ENCODE results near the gene ADGRD2.

The ADGRD2 gene

GRCh38 chr9:124450241-124450924 is at the start of gene ADGRD2:
TSS of gene ADGRD2 (plus strand) at chr9:124450451. CDS start at chr9:124451667, 1,216 bp downstream.
- Mint-ChIP-seq H3K36me3 (no peaks in the 10 kb centered on the region), H3K27ac (no peak within 1 kb of the TSS), H3K27me3 (peaks cover 67% of the 10 kb centered on the region), H3K4me3 (no peak within 1 kb of the TSS), H3K9me3 (no peaks in the 10 kb centered on the region), H3K4me1 (peaks cover 3% of the 10 kb centered on the region)
- DNase-seq, result peak; percentile 30
- CTCF ChIA-PET, result no interaction called here

GRCh38 chr9:124403246-124403645 is 47.0 kb upstream of the ADGRD2 start:
- no peaks in the 10 kb centered on the region for H3K9me3 Mint-ChIP-seq
- H3K27ac Mint-ChIP-seq, result no peak overlapping the region
- H3K4me3 Mint-ChIP-seq, result no peak overlapping the region
- no peaks in the 10 kb centered on the region for H3K27me3 Mint-ChIP-seq
- CTCF ChIA-PET, result no interaction called here
- DNase-seq, result no peak
- peaks cover 40% of the 10 kb centered on the region for H3K36me3 Mint-ChIP-seq
- no peaks in the 10 kb centered on the region for H3K4me1 Mint-ChIP-seq

- Mint-ChIP-seq H3K4me3 (no peak overlapping the region), H3K4me1 (peaks cover 17% of the 10 kb centered on the region)
- CTCF ChIA-PET, result interaction anchor here (1.1 to 2.2 kb wide), 2 partner anchors 127 to 129 kb away, joined by 3 to 6 read pairs; no protein-coding TSS in a partner anchor
These were observed 40.8 kb upstream of the ADGRD2 start for GRCh38 chr9:124409410-124409809.

GRCh38 chr9:124410321-124410913 is 39.8 kb upstream of the ADGRD2 start:
- Mint-ChIP-seq H3K27ac (no peak overlapping the region), H3K4me1 (peaks cover 26% of the 10 kb centered on the region), H3K4me3 (no peak overlapping the region), H3K27me3 (no peaks in the 10 kb centered on the region), H3K36me3 (peaks cover 64% of the 10 kb centered on the region), H3K9me3 (peaks cover under 1% of the 10 kb centered on the region)
- CTCF ChIA-PET, result interaction anchor here (0.7 to 2.6 kb wide), 9 partner anchors 9 to 127 kb away, joined by 3 to 11 read pairs (median 3); no protein-coding TSS in a partner anchor
- DNase-seq, result no peak

More at GRCh38 chr9:124409410-124409809, 40.8 kb upstream of the ADGRD2 start:
- Mint-ChIP-seq H3K36me3 (peaks cover 68% of the 10 kb centered on the region), H3K27me3 (no peaks in the 10 kb centered on the region), H3K9me3 (no peaks in the 10 kb centered on the region), H3K27ac (no peak overlapping the region)
- DNase-seq, result no peak

- Mint-ChIP-seq H3K4me1 (peaks cover 29% of the 10 kb centered on the region), H3K36me3 (peaks cover 58% of the 10 kb centered on the region), H3K4me3 (no peak overlapping the region), H3K27ac (no peak overlapping the region), H3K27me3 (no peaks in the 10 kb centered on the region), H3K9me3 (peaks cover 4% of the 10 kb centered on the region)
- DNase-seq, result no peak
- CTCF ChIA-PET, result interaction anchor here (1.7 to 2.6 kb wide), 3 partner anchors 10 to 125 kb away, joined by 6 to 11 read pairs (median 8); no protein-coding TSS in a partner anchor
These were observed 38.6 kb upstream of the ADGRD2 start for GRCh38 chr9:124411514-124412227.

GRCh38 chr9:124412228-124412575 is 38.0 kb upstream of the ADGRD2 start:
- Mint-ChIP-seq H3K9me3 (peaks cover 4% of the 10 kb centered on the region), H3K36me3 (peaks cover 56% of the 10 kb centered on the region), H3K27me3 (no peaks in the 10 kb centered on the region), H3K4me1 (peaks cover 29% of the 10 kb centered on the region), H3K4me3 (no peak overlapping the region), H3K27ac (no peak overlapping the region)
- no peak for DNase-seq
- CTCF ChIA-PET, result interaction anchor here (1.7 to 2.6 kb wide), 2 partner anchors 11 to 13 kb away, joined by 8 to 11 read pairs; no protein-coding TSS in a partner anchor

- Mint-ChIP-seq H3K4me1 (peaks cover 33% of the 10 kb centered on the region), H3K36me3 (peaks cover 42% of the 10 kb centered on the region), H3K4me3 (peak overlapping the region; percentile 95), H3K9me3 (peaks cover 4% of the 10 kb centered on the region), H3K27me3 (peaks cover 3% of the 10 kb centered on the region), H3K27ac (peak overlapping the region; percentile 90)
- CTCF ChIA-PET, result interaction anchor here (0.8 to 1.7 kb wide), 4 partner anchors 8 to 122 kb away, joined by 3 to 5 read pairs (median 4); no protein-coding TSS in a partner anchor
- no peak for DNase-seq
These were observed 35.6 kb upstream of the ADGRD2 start for GRCh38 chr9:124414612-124415011.

- CTCF ChIA-PET, result interaction anchor here (1.0 to 7.7 kb wide), 6 partner anchors 9 to 289 kb away, joined by 3 to 92 read pairs (median 4); no protein-coding TSS in a partner anchor
- H3K27me3 Mint-ChIP-seq, result peaks cover 4% of the 10 kb centered on the region
- peak; percentile 98 for DNase-seq
- H3K36me3 Mint-ChIP-seq, result peaks cover 39% of the 10 kb centered on the region
- peaks cover 4% of the 10 kb centered on the region for H3K9me3 Mint-ChIP-seq
- peak within 1 kb of the TSS; percentile 95 for H3K4me3 Mint-ChIP-seq
- peaks cover 33% of the 10 kb centered on the region for H3K4me1 Mint-ChIP-seq
- H3K27ac Mint-ChIP-seq, result peak within 1 kb of the TSS; percentile 90
These were observed 35.0 kb upstream of the ADGRD2 start, which contains the start of gene PSMB7 for GRCh38 chr9:124415102-124415851. TSS of gene PSMB7 (minus strand) at chr9:124415442. CDS start at chr9:124415425, 17 bp downstream.

GRCh38 chr9:124415852-124416484 is 34.3 kb upstream of the ADGRD2 start:
- CTCF ChIA-PET, result interaction anchor here (0.7 to 7.7 kb wide), 8 partner anchors 9 to 289 kb away, joined by 3 to 92 read pairs (median 4); no protein-coding TSS in a partner anchor
- peak overlapping the region; percentile 90 for H3K27ac Mint-ChIP-seq
- H3K4me1 Mint-ChIP-seq, result peaks cover 33% of the 10 kb centered on the region

GRCh38 chr9:124419832-124420489 is 30.3 kb upstream of the ADGRD2 start:
- H3K4me3 Mint-ChIP-seq, result no peak overlapping the region
- peaks cover 4% of the 10 kb centered on the region for H3K9me3 Mint-ChIP-seq
- CTCF ChIA-PET, result interaction anchor here (0.6 to 7.7 kb wide), 8 partner anchors 10 to 292 kb away, joined by 3 to 92 read pairs (median 4); no protein-coding TSS in a partner anchor
- H3K36me3 Mint-ChIP-seq, result peaks cover 2% of the 10 kb centered on the region
- H3K27ac Mint-ChIP-seq, result no peak overlapping the region
- DNase-seq, result no peak
- H3K4me1 Mint-ChIP-seq, result peaks cover 13% of the 10 kb centered on the region
- peaks cover 12% of the 10 kb centered on the region for H3K27me3 Mint-ChIP-seq

More at GRCh38 chr9:124415852-124416484, 34.3 kb upstream of the ADGRD2 start:
- H3K9me3 Mint-ChIP-seq, result peaks cover 4% of the 10 kb centered on the region
- H3K36me3 Mint-ChIP-seq, result peaks cover 34% of the 10 kb centered on the region
- H3K4me3 Mint-ChIP-seq, result peak overlapping the region; percentile 95
- DNase-seq, result no peak
- peaks cover 4% of the 10 kb centered on the region for H3K27me3 Mint-ChIP-seq

- H3K36me3 Mint-ChIP-seq, result no peaks in the 10 kb centered on the region
- H3K4me1 Mint-ChIP-seq, result peaks cover 6% of the 10 kb centered on the region
- DNase-seq, result no peak
- H3K9me3 Mint-ChIP-seq, result no peaks in the 10 kb centered on the region
- no peak overlapping the region for H3K4me3 Mint-ChIP-seq
- peaks cover 12% of the 10 kb centered on the region for H3K27me3 Mint-ChIP-seq
- CTCF ChIA-PET, result interaction anchor here (0.7 to 7.7 kb wide), 3 partner anchors 14 to 299 kb away, joined by 3 to 92 read pairs (median 7); no protein-coding TSS in a partner anchor
- no peak overlapping the region for H3K27ac Mint-ChIP-seq
These were observed 29.2 kb upstream of the ADGRD2 start for GRCh38 chr9:124420991-124421543.

- CTCF ChIA-PET, result no interaction called here
- peaks cover 12% of the 10 kb centered on the region for H3K27me3 Mint-ChIP-seq
- no peaks in the 10 kb centered on the region for H3K9me3 Mint-ChIP-seq
- no peak overlapping the region for H3K27ac Mint-ChIP-seq
- no peak overlapping the region for H3K4me3 Mint-ChIP-seq
- DNase-seq, result no peak
- H3K36me3 Mint-ChIP-seq, result no peaks in the 10 kb centered on the region
- H3K4me1 Mint-ChIP-seq, result peaks cover 6% of the 10 kb centered on the region
These were observed 27.1 kb upstream of the ADGRD2 start for GRCh38 chr9:124423155-124423554.
